ENCODE measurements around the gene TCEAL5.
A peak's percentile ranks its signal among the peaks of the same experiment; 100 is the strongest.
"Not testable (repeated sequence)": the region's sequence is repeated elsewhere in the genome, so short reads cannot be mapped to it uniquely, and the experiment has no call there.

Gene TCEAL5

DNA sequence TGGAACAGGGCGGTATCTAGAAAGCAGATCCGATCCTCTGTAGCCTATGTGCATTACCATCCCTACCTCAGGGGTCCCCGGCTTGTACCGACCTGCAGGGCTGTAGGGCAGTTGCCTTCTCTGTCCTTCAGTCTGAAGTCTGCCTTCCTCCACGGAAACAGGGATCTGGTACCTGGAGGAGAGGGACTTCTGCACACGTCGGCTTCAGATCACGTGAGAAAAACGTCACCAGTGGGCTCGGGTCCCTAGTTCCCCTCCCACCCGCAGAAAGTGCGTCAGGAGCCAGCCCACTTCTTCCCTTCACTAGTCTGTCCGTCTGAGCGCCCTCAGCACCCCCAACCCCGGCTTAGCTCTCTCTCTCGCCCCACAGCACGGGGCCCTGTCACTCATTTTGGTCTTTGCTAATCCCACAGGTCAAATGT, at the start of gene TCEAL5:
Gene TCEAL5 (minus strand): TSS at position 170 of the 422 bp plus-strand sequence. CDS start 2,187 bp downstream, outside the sequence.
- peak within 1 kb of the TSS; percentile 4 to 26 for H3K4me3 ChIP-seq (ENCODE audit: low read length in 2 of 2)
- no peaks in the 10 kb centered on the region for H3K9me3 ChIP-seq (ENCODE audit: control insufficient read depth in 2 of 2, low read length in 2 of 2)
- H3K27me3 ChIP-seq (ENCODE audit: control insufficient read depth in 2 of 2, insufficient read depth in 2 of 2, low read length in 2 of 2): peaks cover 6 to 13% of the 10 kb centered on the region in 2 donors
- no peaks in the 10 kb centered on the region for H3K4me1 ChIP-seq (ENCODE audit: control insufficient read depth in 2 of 2, insufficient read depth in 2 of 2, low read length in 2 of 2)
- H3K36me3 ChIP-seq (ENCODE audit: control insufficient read depth in 2 of 2, insufficient read depth in 2 of 2, low read length in 2 of 2): no peaks in the 10 kb centered on the region
- H3K9ac ChIP-seq (ENCODE audit: low read depth in 1 of 2, low read length in 2 of 2): no peak within 1 kb of the TSS
- no peak within 1 kb of the TSS for H3K27ac ChIP-seq (ENCODE audit: low read depth in 2 of 2, low read length in 2 of 2)

DNA sequence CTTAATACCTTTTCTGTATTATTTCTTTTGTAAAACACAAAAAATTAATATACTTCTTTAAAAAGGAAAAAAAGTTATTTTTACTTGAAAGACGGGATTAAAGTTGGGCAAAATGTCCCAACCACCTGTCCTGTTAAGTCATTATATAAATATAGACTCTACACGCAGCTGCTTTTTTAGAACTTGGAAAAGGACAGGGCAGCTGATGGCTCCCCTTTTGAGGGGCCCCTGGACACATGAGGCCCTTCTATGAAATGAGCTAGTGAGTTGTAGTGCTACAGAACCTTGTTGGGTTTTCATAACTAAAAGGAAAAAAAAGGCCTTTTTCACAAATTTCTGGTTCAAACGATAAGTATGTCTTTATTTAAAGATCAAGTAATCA, 34.8 kb upstream of the TCEAL5 start:
- Histone ChIP-seq H3K9ac (ENCODE audit: low read depth in 1 of 2, low read length in 2 of 2) (no peak overlapping the region), H3K9me3 (ENCODE audit: control insufficient read depth in 2 of 2, low read length in 2 of 2) (no peaks in the 10 kb centered on the region), H3K4me1 (ENCODE audit: control insufficient read depth in 2 of 2, insufficient read depth in 2 of 2, low read length in 2 of 2) (peaks cover 0 to 3% of the 10 kb centered on the region in 2 donors), H3K36me3 (ENCODE audit: control insufficient read depth in 2 of 2, insufficient read depth in 2 of 2, low read length in 2 of 2) (no peaks in the 10 kb centered on the region), H3K4me3 (ENCODE audit: low read length in 2 of 2) (peak overlapping the region in 1 of 2 donors; percentile 67), H3K27me3 (ENCODE audit: control insufficient read depth in 2 of 2, insufficient read depth in 2 of 2, low read length in 2 of 2) (no peaks in the 10 kb centered on the region), H3K27ac (ENCODE audit: low read depth in 2 of 2, low read length in 2 of 2) (no peak overlapping the region)

GRCh38 chrX:103310555-103311398, 34.2 kb upstream of the TCEAL5 start, which contains the start of gene BEX2:
Gene BEX2 (minus strand): TSS chrX:103310990. CDS start chrX:103309976, 1,014 bp downstream.
- peak within 1 kb of the TSS; percentile 9 to 57 for H3K9ac ChIP-seq (ENCODE audit: low read depth in 1 of 2, low read length in 2 of 2)
- no peaks in the 10 kb centered on the region for H3K27me3 ChIP-seq (ENCODE audit: control insufficient read depth in 2 of 2, insufficient read depth in 2 of 2, low read length in 2 of 2)
- no peak within 1 kb of the TSS for H3K27ac ChIP-seq (ENCODE audit: low read depth in 2 of 2, low read length in 2 of 2)

DNA sequence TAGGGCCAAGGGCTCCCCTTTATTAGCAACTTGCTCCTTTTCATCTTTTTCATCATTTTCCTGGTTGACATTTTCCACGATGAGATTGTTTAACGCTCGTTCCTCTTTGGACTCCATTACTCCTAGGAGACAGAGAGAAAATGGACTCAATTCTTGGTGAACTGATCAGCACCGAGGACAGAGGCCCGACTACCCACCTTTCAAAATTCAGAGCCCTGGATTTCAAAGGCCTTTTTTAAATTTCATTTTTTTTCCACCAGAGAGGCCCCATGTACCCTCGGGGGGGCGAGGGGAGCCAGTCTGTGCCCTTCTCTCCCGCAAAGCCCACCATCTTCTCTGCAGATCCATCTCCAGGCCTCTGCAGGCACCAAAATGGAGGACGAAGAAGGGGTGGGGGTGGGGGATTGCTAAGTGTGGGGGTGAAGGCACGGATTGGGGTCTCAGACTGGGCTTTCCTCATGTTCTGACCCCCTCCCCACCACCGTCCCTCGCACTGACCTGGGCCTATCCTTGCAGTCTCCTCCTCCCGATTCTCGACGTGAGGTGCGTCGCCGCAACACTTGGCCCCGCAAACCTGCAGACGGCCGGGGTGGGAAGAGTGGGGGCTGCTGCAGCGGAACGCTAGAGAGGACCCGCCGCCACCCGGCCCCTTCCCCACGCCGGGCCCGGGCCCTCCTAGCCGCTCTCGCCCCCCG, 33.5 kb upstream of the TCEAL5 start:
- H3K9ac ChIP-seq (ENCODE audit: low read depth in 1 of 2, low read length in 2 of 2): peak overlapping the region in 1 of 2 donors; percentile 57
- no peak overlapping the region for H3K27ac ChIP-seq (ENCODE audit: low read depth in 2 of 2, low read length in 2 of 2)
- H3K9me3 ChIP-seq (ENCODE audit: control insufficient read depth in 2 of 2, low read length in 2 of 2): no peaks in the 10 kb centered on the region
- H3K4me3 ChIP-seq (ENCODE audit: low read length in 2 of 2): peak overlapping the region in 1 of 2 donors; percentile 57
- H3K36me3 ChIP-seq (ENCODE audit: control insufficient read depth in 2 of 2, insufficient read depth in 2 of 2, low read length in 2 of 2): no peaks in the 10 kb centered on the region
- H3K4me1 ChIP-seq (ENCODE audit: control insufficient read depth in 2 of 2, insufficient read depth in 2 of 2, low read length in 2 of 2): peaks cover 0 to 3% of the 10 kb centered on the region in 2 donors
- no peaks in the 10 kb centered on the region for H3K27me3 ChIP-seq (ENCODE audit: control insufficient read depth in 2 of 2, insufficient read depth in 2 of 2, low read length in 2 of 2)

More at GRCh38 chrX:103310555-103311398, 34.2 kb upstream of the TCEAL5 start, which contains the start of gene BEX2:
- H3K9me3 ChIP-seq (ENCODE audit: control insufficient read depth in 2 of 2, low read length in 2 of 2): no peaks in the 10 kb centered on the region
- H3K4me3 ChIP-seq (ENCODE audit: low read length in 2 of 2): peak within 1 kb of the TSS; percentile 57 to 67
- H3K36me3 ChIP-seq (ENCODE audit: control insufficient read depth in 2 of 2, insufficient read depth in 2 of 2, low read length in 2 of 2): no peaks in the 10 kb centered on the region
- peaks cover 0 to 3% of the 10 kb centered on the region in 2 donors for H3K4me1 ChIP-seq (ENCODE audit: control insufficient read depth in 2 of 2, insufficient read depth in 2 of 2, low read length in 2 of 2)

- H3K4me1 ChIP-seq (ENCODE audit: control insufficient read depth in 2 of 2, insufficient read depth in 2 of 2, low read length in 2 of 2); H3K27me3 ChIP-seq (ENCODE audit: control insufficient read depth in 2 of 2, insufficient read depth in 2 of 2, low read length in 2 of 2); H3K4me3 ChIP-seq (ENCODE audit: low read length in 2 of 2); H3K9me3 ChIP-seq (ENCODE audit: control insufficient read depth in 2 of 2, low read length in 2 of 2); H3K36me3 ChIP-seq (ENCODE audit: control insufficient read depth in 2 of 2, insufficient read depth in 2 of 2, low read length in 2 of 2); H3K9ac ChIP-seq (ENCODE audit: low read depth in 1 of 2, low read length in 2 of 2); H3K27ac ChIP-seq (ENCODE audit: low read depth in 2 of 2, low read length in 2 of 2): not testable (repeated sequence)
Observed at GRCh38 chrX:103305666-103306065, 29.1 kb upstream of the TCEAL5 start.

DNA sequence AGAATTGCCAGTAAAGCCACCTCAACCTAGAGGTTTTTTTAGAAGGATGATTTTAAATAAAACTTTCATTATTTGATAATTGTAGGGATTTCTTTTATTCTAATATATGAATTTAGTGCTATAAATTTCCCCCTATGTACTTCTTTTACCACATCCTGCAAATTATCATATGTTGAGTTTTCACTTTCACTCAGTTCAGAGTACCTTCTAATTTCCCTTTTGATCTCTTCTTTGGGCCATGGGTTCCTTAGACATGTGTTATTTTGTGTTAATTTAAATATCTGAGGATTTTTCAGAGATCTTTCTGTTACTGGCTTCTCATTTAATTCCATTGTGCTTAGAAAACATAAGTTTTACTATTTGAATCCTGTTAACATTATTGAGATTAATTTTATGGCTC, 28.2 kb upstream of the TCEAL5 start:
- H3K9ac ChIP-seq (ENCODE audit: low read depth in 1 of 2, low read length in 2 of 2): no peak overlapping the region
- H3K27ac ChIP-seq (ENCODE audit: low read depth in 2 of 2, low read length in 2 of 2): no peak overlapping the region
- no peaks in the 10 kb centered on the region for H3K36me3 ChIP-seq (ENCODE audit: control insufficient read depth in 2 of 2, insufficient read depth in 2 of 2, low read length in 2 of 2)
- no peaks in the 10 kb centered on the region for H3K9me3 ChIP-seq (ENCODE audit: control insufficient read depth in 2 of 2, low read length in 2 of 2)
- H3K4me3 ChIP-seq (ENCODE audit: low read length in 2 of 2): no peak overlapping the region
- no peaks in the 10 kb centered on the region for H3K27me3 ChIP-seq (ENCODE audit: control insufficient read depth in 2 of 2, insufficient read depth in 2 of 2, low read length in 2 of 2)
- no peaks in the 10 kb centered on the region for H3K4me1 ChIP-seq (ENCODE audit: control insufficient read depth in 2 of 2, insufficient read depth in 2 of 2, low read length in 2 of 2)

- Histone ChIP-seq H3K9ac (ENCODE audit: low read depth in 1 of 2, low read length in 2 of 2) (no peak overlapping the region), H3K27ac (ENCODE audit: low read depth in 2 of 2, low read length in 2 of 2) (no peak overlapping the region), H3K9me3 (ENCODE audit: control insufficient read depth in 2 of 2, low read length in 2 of 2) (no peaks in the 10 kb centered on the region), H3K4me3 (ENCODE audit: low read length in 2 of 2) (no peak overlapping the region), H3K4me1 (ENCODE audit: control insufficient read depth in 2 of 2, insufficient read depth in 2 of 2, low read length in 2 of 2) (no peaks in the 10 kb centered on the region), H3K27me3 (ENCODE audit: control insufficient read depth in 2 of 2, insufficient read depth in 2 of 2, low read length in 2 of 2) (peaks cover 0 to 3% of the 10 kb centered on the region in 2 donors), H3K36me3 (ENCODE audit: control insufficient read depth in 2 of 2, insufficient read depth in 2 of 2, low read length in 2 of 2) (no peaks in the 10 kb centered on the region)
Observed at GRCh38 chrX:103293118-103293517, 16.6 kb upstream of the TCEAL5 start.

DNA sequence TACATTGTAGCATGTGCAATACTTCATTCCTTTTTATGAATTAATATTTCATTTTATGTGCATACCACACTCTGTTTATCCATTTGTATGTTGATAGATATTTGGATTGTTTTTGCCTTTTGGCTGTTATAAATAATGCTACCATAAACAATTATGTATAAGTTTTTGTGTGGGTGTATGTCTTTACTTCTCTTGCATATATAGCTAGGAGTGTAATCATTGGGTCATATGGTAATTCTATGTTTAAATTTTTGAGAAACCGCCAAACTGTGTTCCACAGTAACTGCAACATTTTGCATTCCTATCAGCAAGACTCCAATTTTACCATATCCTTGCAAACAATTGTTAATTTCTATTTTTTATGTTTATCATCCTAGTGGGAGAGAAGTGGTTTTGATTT, 3.1 kb upstream of the TCEAL5 start:
- no peaks in the 10 kb centered on the region for H3K9me3 ChIP-seq (ENCODE audit: control insufficient read depth in 2 of 2, low read length in 2 of 2)
- H3K36me3 ChIP-seq (ENCODE audit: control insufficient read depth in 2 of 2, insufficient read depth in 2 of 2, low read length in 2 of 2): no peaks in the 10 kb centered on the region
- H3K9ac ChIP-seq (ENCODE audit: low read depth in 1 of 2, low read length in 2 of 2): no peak overlapping the region
- H3K27me3 ChIP-seq (ENCODE audit: control insufficient read depth in 2 of 2, insufficient read depth in 2 of 2, low read length in 2 of 2): peaks cover 3 to 9% of the 10 kb centered on the region in 2 donors
- no peak overlapping the region for H3K27ac ChIP-seq (ENCODE audit: low read depth in 2 of 2, low read length in 2 of 2)
- H3K4me1 ChIP-seq (ENCODE audit: control insufficient read depth in 2 of 2, insufficient read depth in 2 of 2, low read length in 2 of 2): no peaks in the 10 kb centered on the region
- no peak overlapping the region for H3K4me3 ChIP-seq (ENCODE audit: low read length in 2 of 2)

- Histone ChIP-seq H3K36me3 (ENCODE audit: control insufficient read depth in 2 of 2, insufficient read depth in 2 of 2, low read length in 2 of 2) (no peaks in the 10 kb centered on the region), H3K4me3 (ENCODE audit: low read length in 2 of 2) (peak overlapping the region; percentile 4 to 26), H3K9me3 (ENCODE audit: control insufficient read depth in 2 of 2, low read length in 2 of 2) (no peaks in the 10 kb centered on the region), H3K27ac (ENCODE audit: low read depth in 2 of 2, low read length in 2 of 2) (no peak overlapping the region), H3K27me3 (ENCODE audit: control insufficient read depth in 2 of 2, insufficient read depth in 2 of 2, low read length in 2 of 2) (peaks cover 6 to 13% of the 10 kb centered on the region in 2 donors), H3K4me1 (ENCODE audit: control insufficient read depth in 2 of 2, insufficient read depth in 2 of 2, low read length in 2 of 2) (no peaks in the 10 kb centered on the region), H3K9ac (ENCODE audit: low read depth in 1 of 2, low read length in 2 of 2) (no peak overlapping the region)
Observed at GRCh38 chrX:103275947-103276567, 493 bp downstream of the TCEAL5 start.

GRCh38 chrX:103274284-103274683, 2.3 kb downstream of the TCEAL5 start:
- H3K27ac ChIP-seq (ENCODE audit: low read depth in 2 of 2, low read length in 2 of 2): no peak overlapping the region
- H3K27me3 ChIP-seq (ENCODE audit: control insufficient read depth in 2 of 2, insufficient read depth in 2 of 2, low read length in 2 of 2): peaks cover 8 to 13% of the 10 kb centered on the region in 2 donors
- no peak overlapping the region for H3K4me3 ChIP-seq (ENCODE audit: low read length in 2 of 2)
- no peak overlapping the region for H3K9ac ChIP-seq (ENCODE audit: low read depth in 1 of 2, low read length in 2 of 2)
- H3K9me3 ChIP-seq (ENCODE audit: control insufficient read depth in 2 of 2, low read length in 2 of 2): no peaks in the 10 kb centered on the region
- no peaks in the 10 kb centered on the region for H3K4me1 ChIP-seq (ENCODE audit: control insufficient read depth in 2 of 2, insufficient read depth in 2 of 2, low read length in 2 of 2)
- no peaks in the 10 kb centered on the region for H3K36me3 ChIP-seq (ENCODE audit: control insufficient read depth in 2 of 2, insufficient read depth in 2 of 2, low read length in 2 of 2)

Measured in mucosa of rectum (tissue), 2 donors.